ENCODE results near the gene PSMG4.
A peak's percentile ranks its signal among the peaks of the same experiment; 100 is the strongest.

The PSMG4 gene

GRCh38 chr6:3258720-3259490, at the start of gene PSMG4:
PSMG4 (plus strand) TSS chr6:3258947; CDS start chr6:3259023, 76 bp downstream.
- DNase-seq = peak; percentile 38

- DNase-seq = peak; percentile 91
These were observed 49.4 kb upstream of the PSMG4 start for GRCh38 chr6:3209114-3210023.

GRCh38 chr6:3210024-3210610, 48.6 kb upstream of the PSMG4 start:
- no peak for DNase-seq

- no peak for DNase-seq
These were observed 47.1 kb upstream of the PSMG4 start for GRCh38 chr6:3211681-3212080.

GRCh38 chr6:3212261-3212660, 46.5 kb upstream of the PSMG4 start:
- no peak for DNase-seq

GRCh38 chr6:3213334-3213695, 45.4 kb upstream of the PSMG4 start:
- DNase-seq = no peak

- DNase-seq = no peak
These were observed 43.8 kb upstream of the PSMG4 start for GRCh38 chr6:3214898-3215297.

GRCh38 chr6:3217286-3217685, 41.5 kb upstream of the PSMG4 start:
- DNase-seq = no peak

GRCh38 chr6:3218266-3218665, 40.5 kb upstream of the PSMG4 start:
- no peak for DNase-seq

- no peak for DNase-seq
These were observed 38.4 kb upstream of the PSMG4 start for GRCh38 chr6:3220366-3220765.

- DNase-seq = no peak
These were observed 37.2 kb upstream of the PSMG4 start for GRCh38 chr6:3221578-3221977.

- peak; percentile 42 for DNase-seq
These were observed 36.2 kb upstream of the PSMG4 start for GRCh38 chr6:3222506-3223038.

GRCh38 chr6:3226042-3226441, 32.7 kb upstream of the PSMG4 start:
- no peak for DNase-seq

- DNase-seq = peak; percentile 25
These were observed 32.0 kb upstream of the PSMG4 start for GRCh38 chr6:3226481-3227362.

- peak; percentile 62 for DNase-seq
These were observed 31.2 kb upstream of the PSMG4 start, which contains the start of gene TUBB2B for GRCh38 chr6:3227363-3228045. TUBB2B (minus strand) TSS chr6:3227653; CDS start chr6:3227543, 110 bp downstream.

GRCh38 chr6:3228046-3228671, 30.6 kb upstream of the PSMG4 start:
- peak; percentile 75 for DNase-seq

GRCh38 chr6:3228771-3229565, 29.8 kb upstream of the PSMG4 start:
- DNase-seq = peak; percentile 46

- peak; percentile 44 for DNase-seq
These were observed 29.1 kb upstream of the PSMG4 start for GRCh38 chr6:3229566-3230178.

- DNase-seq = peak; percentile 18
These were observed 28.4 kb upstream of the PSMG4 start for GRCh38 chr6:3230256-3230882.
